HG03342 (cell line): ENCODE results near the gene STPG4.
"Not testable (repeated sequence)": the region's sequence is repeated elsewhere in the genome, so short reads cannot be mapped to it uniquely, and the experiment has no call there.

Source experiments
- ATAC-seq: cut with Tn5 transposase; IDR thresholded peaks from one replicate; pipeline ENCODE4 v1.9.1; 2021; ENCODE audit warnings: mild to moderate bottlenecking, moderate library complexity; ENCODE audit not compliant: unreplicated experiment

STPG4 gene

GRCh38 chr2:47128705-47129104 lies 26.4 kb downstream of the STPG4 start:
- ATAC-seq, result no peak

GRCh38 chr2:47127862-47128543 lies 27.1 kb downstream of the STPG4 start:
- no peak for ATAC-seq

- no peak for ATAC-seq
These were observed 28.3 kb downstream of the STPG4 start for GRCh38 chr2:47126783-47127182.

- ATAC-seq, result not testable (repeated sequence)
These were observed 30.4 kb downstream of the STPG4 start for GRCh38 chr2:47124740-47125139.

GRCh38 chr2:47120424-47120823 lies 34.7 kb downstream of the STPG4 start:
- ATAC-seq, result not testable (repeated sequence)

- ATAC-seq, result no peak
These were observed 36.1 kb downstream of the STPG4 start for GRCh38 chr2:47119001-47119400.

- ATAC-seq, result no peak
These were observed 36.5 kb downstream of the STPG4 start for GRCh38 chr2:47118581-47118980.

- no peak for ATAC-seq
These were observed 42.3 kb downstream of the STPG4 start for GRCh38 chr2:47112665-47113435.

- ATAC-seq, result no peak
These were observed 45.4 kb downstream of the STPG4 start for GRCh38 chr2:47109680-47110079.

- ATAC-seq, result no peak
These were observed 46.1 kb downstream of the STPG4 start for GRCh38 chr2:47109007-47109375.

GRCh38 chr2:47108267-47109006 lies 46.7 kb downstream of the STPG4 start:
- ATAC-seq, result not testable (repeated sequence)

- ATAC-seq, result not testable (repeated sequence)
These were observed 47.9 kb downstream of the STPG4 start for GRCh38 chr2:47107201-47107600.

- ATAC-seq, result not testable (repeated sequence)
These were observed 48.9 kb downstream of the STPG4 start for GRCh38 chr2:47106231-47106630.

- not testable (repeated sequence) for ATAC-seq
These were observed 55.4 kb downstream of the STPG4 start for GRCh38 chr2:47099712-47100111.

GRCh38 chr2:47098953-47099352 lies 56.2 kb downstream of the STPG4 start:
- ATAC-seq, result no peak

GRCh38 chr2:47097563-47097962 lies 57.5 kb downstream of the STPG4 start:
- no peak for ATAC-seq

GRCh38 chr2:47096451-47096850 lies 58.7 kb downstream of the STPG4 start:
- no peak for ATAC-seq

- no peak for ATAC-seq
These were observed 59.6 kb downstream of the STPG4 start for GRCh38 chr2:47095349-47096020.

- no peak for ATAC-seq
These were observed 60.5 kb downstream of the STPG4 start for GRCh38 chr2:47094511-47095142.

GRCh38 chr2:47093626-47094025 lies 61.5 kb downstream of the STPG4 start:
- ATAC-seq, result no peak

GRCh38 chr2:47092465-47092864 lies 62.6 kb downstream of the STPG4 start:
- no peak for ATAC-seq
